Measurements from ENCODE around the gene NUDT5. TPM values are rescaled to one million over a fixed set of nuclear protein-coding genes. Genes with fewer than 3 reads are reported as not detected.

Gene NUDT5
- total RNA-seq, 2 donors from 2014 or later, result 44.7 to 53.9 TPM

GRCh38 chr10:12202226-12202625 is 6.5 kb upstream of the NUDT5 start:
- H3K36me3 ChIP-seq, result peaks cover 11% of the 10 kb centered on the region
- no peak overlapping the region for H3K27ac ChIP-seq
- ATAC-seq (ENCODE audit: insufficient number of reproducible peaks, low FRiP score, low read depth), result no peak
- H3K9me3 ChIP-seq, result no peaks in the 10 kb centered on the region
- no peak for DNase-seq (ENCODE audit: low spot score)
- H3K27me3 ChIP-seq (replicated peaks; ENCODE audit: insufficient read depth), result no peaks in the 10 kb centered on the region
- H3K4me3 ChIP-seq, result no peak overlapping the region
- peaks cover 7 to 8% of the 10 kb centered on the region in 2 donors for H3K4me1 ChIP-seq (ENCODE audit: control insufficient read depth in 1 of 2, low read depth in 2 of 2)
- no peak for TF ChIP-seq CTCF (IDR thresholded peaks at IDR 0.05)

GRCh38 chr10:12201543-12201942 is 5.9 kb upstream of the NUDT5 start:
- ATAC-seq (ENCODE audit: insufficient number of reproducible peaks, low FRiP score, low read depth) (no peak), DNase-seq (ENCODE audit: low spot score) (no peak)
- no peaks in the 10 kb centered on the region for H3K9me3 ChIP-seq
- H3K36me3 ChIP-seq, result peaks cover 11% of the 10 kb centered on the region
- peaks cover 11 to 15% of the 10 kb centered on the region in 2 donors for H3K4me1 ChIP-seq (ENCODE audit: control insufficient read depth in 1 of 2, low read depth in 2 of 2)
- no peak overlapping the region for H3K27ac ChIP-seq
- no peaks in the 10 kb centered on the region for H3K27me3 ChIP-seq (replicated peaks; ENCODE audit: insufficient read depth)
- H3K4me3 ChIP-seq, result no peak overlapping the region
- no peak for TF ChIP-seq CTCF (IDR thresholded peaks at IDR 0.05)

GRCh38 chr10:12200850-12201249 is 5.2 kb upstream of the NUDT5 start:
- Histone ChIP-seq H3K27ac (no peak overlapping the region), H3K36me3 (peaks cover 11% of the 10 kb centered on the region), H3K9me3 (no peaks in the 10 kb centered on the region), H3K4me1 (ENCODE audit: control insufficient read depth in 1 of 2, low read depth in 2 of 2) (peaks cover 11 to 17% of the 10 kb centered on the region in 2 donors), H3K4me3 (no peak overlapping the region), H3K27me3 (replicated peaks; ENCODE audit: insufficient read depth) (no peaks in the 10 kb centered on the region)
- ATAC-seq (ENCODE audit: insufficient number of reproducible peaks, low FRiP score, low read depth) (no peak), DNase-seq (ENCODE audit: low spot score) (no peak)
- no peak for TF ChIP-seq CTCF (IDR thresholded peaks at IDR 0.05)

- H3K27ac ChIP-seq, result no peak overlapping the region
- H3K27me3 ChIP-seq (replicated peaks; ENCODE audit: insufficient read depth), result no peaks in the 10 kb centered on the region
- DNase-seq (ENCODE audit: low spot score) (no peak), ATAC-seq (ENCODE audit: insufficient number of reproducible peaks, low FRiP score, low read depth) (no peak)
- peaks cover 24 to 32% of the 10 kb centered on the region in 2 donors for H3K4me1 ChIP-seq (ENCODE audit: control insufficient read depth in 1 of 2, low read depth in 2 of 2)
- no peaks in the 10 kb centered on the region for H3K9me3 ChIP-seq
- TF ChIP-seq CTCF (IDR thresholded peaks at IDR 0.05), result no peak
- H3K36me3 ChIP-seq, result peaks cover 11% of the 10 kb centered on the region
- no peak overlapping the region for H3K4me3 ChIP-seq
Measured at GRCh38 chr10:12198156-12198555, 2.5 kb upstream of the NUDT5 start.

GRCh38 chr10:12196531-12197211 is 980 bp upstream of the NUDT5 start:
- peaks cover 24 to 36% of the 10 kb centered on the region in 2 donors for H3K4me1 ChIP-seq (ENCODE audit: control insufficient read depth in 1 of 2, low read depth in 2 of 2)
- ATAC-seq (ENCODE audit: insufficient number of reproducible peaks, low FRiP score, low read depth) (no peak), DNase-seq (ENCODE audit: low spot score) (no peak)
- no peaks in the 10 kb centered on the region for H3K27me3 ChIP-seq (replicated peaks; ENCODE audit: insufficient read depth)
- H3K27ac ChIP-seq, result peak overlapping the region; percentile 89 to 96
- peaks cover 11% of the 10 kb centered on the region for H3K36me3 ChIP-seq
- H3K4me3 ChIP-seq, result peak overlapping the region; percentile 98
- no peak for TF ChIP-seq CTCF (IDR thresholded peaks at IDR 0.05)
- H3K9me3 ChIP-seq, result no peaks in the 10 kb centered on the region

All from thoracic aorta (tissue), 2 donors.